HG03565 (cell line): ENCODE results near the gene SPPL3.
A peak's percentile ranks its signal among the peaks of the same experiment; 100 is the strongest.
"Not testable (repeated sequence)": the region's sequence is repeated elsewhere in the genome, so short reads cannot be mapped to it uniquely, and the experiment has no call there.

Experiments
- ATAC-seq: cut with Tn5 transposase; IDR thresholded peaks from one replicate; pipeline ENCODE4 v1.9.1; 2021; ENCODE audit warnings: mild to moderate bottlenecking, moderate library complexity; ENCODE audit not compliant: unreplicated experiment

Gene SPPL3

GRCh38 chr12:120921637-120922036 lies 17.5 kb upstream of the SPPL3 start:
- ATAC-seq: no peak

DNA sequence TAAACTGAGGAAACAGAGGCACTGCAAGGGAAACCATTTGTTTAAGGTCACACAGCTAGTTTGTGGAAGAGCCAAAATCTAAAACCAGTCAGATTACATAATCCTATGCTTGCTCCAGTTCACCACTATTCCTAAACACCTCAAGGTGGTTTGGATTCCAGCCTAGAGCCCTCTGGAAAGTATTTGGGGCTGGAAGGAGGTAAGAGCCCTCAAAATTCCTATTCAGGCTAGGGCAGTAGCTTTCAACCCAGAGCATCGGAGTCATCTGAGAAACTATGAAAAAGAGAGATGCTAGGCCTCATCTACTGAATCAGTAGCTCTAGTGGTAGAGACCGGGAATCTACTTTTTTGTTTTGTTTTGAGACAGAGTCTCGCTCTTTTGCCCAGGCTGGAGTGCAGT lies 16.0 kb upstream of the SPPL3 start:
- no peak for ATAC-seq

GRCh38 chr12:120917748-120918147 lies 13.6 kb upstream of the SPPL3 start:
- no peak for ATAC-seq

DNA sequence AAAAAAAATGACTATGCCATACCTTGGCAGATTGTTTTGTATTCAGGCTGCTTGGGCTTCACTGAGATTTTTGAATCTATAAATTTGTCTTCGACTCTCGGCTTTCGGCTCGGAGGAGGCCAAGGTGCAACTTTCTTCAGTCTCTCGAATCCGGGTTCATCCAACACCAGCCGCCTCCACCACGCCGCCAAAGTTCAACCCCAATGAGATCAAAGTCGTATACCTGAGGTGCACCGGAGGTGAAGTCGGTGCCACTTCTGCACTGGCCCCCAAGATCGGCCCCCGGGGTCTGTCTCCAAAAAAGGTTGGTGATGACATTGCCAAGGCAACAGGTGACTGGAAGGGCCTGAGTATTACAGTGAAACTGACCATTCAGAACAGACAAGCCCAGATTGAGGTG lies 12.4 kb upstream of the SPPL3 start:
- ATAC-seq: no peak

DNA sequence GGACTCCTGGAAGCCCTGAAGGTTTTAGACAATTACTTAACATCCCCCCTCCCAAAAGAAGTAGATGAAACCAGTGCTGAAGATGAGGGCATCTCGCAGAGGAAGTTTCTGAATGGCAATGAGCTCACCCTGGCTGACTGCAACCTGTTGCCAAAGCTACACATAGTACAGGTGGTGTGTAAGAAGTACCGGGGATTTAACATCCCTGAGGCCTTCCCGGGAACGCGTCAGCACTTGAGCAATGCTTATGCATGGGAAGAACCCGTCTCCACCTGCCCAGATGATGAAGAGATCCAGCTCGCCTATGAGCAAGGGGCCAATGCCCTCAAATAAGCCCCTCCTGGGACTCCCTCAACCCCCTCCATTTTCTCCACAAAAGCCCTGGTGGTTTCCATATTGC lies 10.6 kb upstream of the SPPL3 start:
- ATAC-seq: no peak

DNA sequence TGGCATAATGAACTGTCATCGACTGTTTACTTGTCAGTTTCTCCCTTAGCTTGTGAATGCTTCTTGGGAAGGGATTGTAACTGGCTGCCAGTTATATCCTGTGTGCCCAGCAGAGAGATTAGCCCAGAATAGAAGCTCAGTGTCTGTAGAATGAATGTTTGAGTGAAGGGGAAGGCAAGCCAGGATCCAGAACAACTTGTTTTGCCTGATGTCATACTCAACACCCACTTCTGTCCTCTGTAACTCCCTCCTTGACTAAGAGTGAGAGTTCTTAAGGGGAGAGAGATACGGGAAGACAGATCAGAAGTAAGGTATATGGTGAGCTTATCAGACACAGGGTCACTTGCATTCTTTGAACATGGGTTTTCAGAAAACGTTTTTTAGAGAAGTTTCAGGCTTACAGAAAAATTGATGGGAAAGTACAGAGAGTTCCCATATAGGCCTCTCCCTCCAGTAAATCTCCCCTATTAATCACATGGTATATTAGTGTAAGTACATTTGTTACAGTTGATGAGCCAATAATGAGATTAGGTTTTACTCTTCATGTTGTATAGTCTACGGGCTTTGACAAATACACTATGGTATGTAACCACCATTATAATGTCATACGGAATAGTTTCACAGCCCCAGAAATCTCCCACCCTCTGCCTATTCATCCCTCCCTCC lies 5.6 kb upstream of the SPPL3 start:
- no peak for ATAC-seq

- ATAC-seq: no peak
Observed at GRCh38 chr12:120905856-120906384, 1.8 kb upstream of the SPPL3 start.

- ATAC-seq: peak; percentile 23
Observed at GRCh38 chr12:120903412-120904196, 554 bp downstream of the SPPL3 start.

DNA sequence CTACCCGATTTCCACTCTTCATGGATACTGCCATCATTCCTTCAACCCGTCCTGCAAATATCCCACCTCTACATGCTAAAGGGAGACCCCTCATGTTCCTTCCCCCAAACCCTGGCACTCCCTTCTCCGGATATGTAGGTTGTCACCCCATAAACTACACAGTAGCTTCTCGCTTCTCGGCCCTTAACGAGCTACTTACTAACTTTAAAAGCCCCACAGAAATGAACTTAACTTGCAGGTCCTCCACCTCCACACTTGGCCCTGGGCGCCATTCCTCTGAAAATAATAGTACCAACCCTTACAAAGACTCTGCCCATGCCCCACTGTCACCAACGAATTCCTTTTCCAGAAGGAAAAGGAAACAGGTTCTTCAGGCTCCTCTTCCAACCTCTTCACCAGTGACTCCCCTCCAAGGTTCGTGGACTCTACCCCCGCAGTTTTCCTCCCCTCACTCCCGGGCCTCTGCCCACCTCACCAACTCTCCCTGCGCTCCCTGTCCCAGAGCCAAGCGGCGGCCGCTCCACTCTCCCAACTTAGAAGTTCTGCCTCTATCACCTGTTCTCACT lies 1.2 kb downstream of the SPPL3 start:
- ATAC-seq: no peak

DNA sequence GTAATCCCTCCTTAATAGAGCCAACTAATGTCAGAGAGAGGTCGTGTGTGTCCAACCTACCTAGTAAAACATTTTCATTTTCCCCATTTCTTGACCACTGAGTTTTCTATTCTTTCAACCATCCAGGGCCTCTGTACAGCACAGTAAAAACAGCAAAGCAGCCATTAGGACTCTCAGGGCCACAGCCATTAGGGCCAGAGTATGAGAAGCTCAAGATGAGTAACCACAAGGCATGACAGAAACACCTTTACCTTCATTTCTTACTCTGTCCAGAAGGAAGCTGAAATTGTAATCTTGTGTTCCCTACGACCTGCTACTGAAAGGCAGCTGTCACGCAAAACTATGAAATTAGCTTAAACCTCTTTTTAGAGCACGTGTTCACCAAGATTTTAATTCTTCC lies 2.3 kb downstream of the SPPL3 start:
- no peak for ATAC-seq

GRCh38 chr12:120901101-120901500 lies 3.1 kb downstream of the SPPL3 start:
- not testable (repeated sequence) for ATAC-seq

- no peak for ATAC-seq
Observed at GRCh38 chr12:120895532-120895931, 8.6 kb downstream of the SPPL3 start.

DNA sequence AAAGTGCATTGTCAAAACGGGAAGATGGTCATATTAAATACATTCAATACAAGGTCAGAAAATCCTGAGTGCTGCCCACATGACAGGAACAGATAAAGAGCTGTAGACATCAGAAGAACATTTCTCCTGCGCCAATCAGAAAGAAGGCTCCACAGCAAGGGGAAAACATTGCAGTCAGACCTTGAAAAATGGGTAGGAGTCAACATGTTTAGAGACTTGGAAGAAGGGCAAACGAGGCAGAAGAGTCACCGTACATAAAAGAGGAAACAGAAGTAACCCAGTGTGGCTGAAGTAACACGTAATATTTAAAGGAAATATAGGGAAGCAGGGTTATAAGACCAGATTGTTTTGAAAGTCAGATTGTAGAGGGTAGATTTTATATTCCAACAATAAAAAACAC lies 11.9 kb downstream of the SPPL3 start:
- ATAC-seq: no peak

DNA sequence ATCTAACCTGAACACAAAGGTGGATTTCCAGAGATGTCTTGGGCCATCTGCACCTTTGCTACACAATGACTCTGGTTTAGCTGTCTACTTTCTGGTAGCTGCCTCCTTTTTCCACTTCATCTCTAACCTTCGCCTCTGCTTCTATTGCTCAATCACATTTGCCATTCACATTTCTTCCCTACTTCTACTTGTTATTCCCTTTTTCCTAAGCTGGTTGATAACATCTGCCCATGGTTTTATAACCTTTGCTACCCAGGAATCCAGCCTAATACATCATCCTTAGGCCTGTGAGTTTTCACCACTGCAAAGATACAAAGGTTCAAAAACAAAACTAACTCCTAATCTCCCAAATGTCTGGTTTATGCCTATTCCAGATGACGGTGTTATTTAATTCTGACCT lies 13.2 kb downstream of the SPPL3 start:
- ATAC-seq: no peak

- ATAC-seq: no peak
Observed at GRCh38 chr12:120887253-120888043, 16.7 kb downstream of the SPPL3 start.

DNA sequence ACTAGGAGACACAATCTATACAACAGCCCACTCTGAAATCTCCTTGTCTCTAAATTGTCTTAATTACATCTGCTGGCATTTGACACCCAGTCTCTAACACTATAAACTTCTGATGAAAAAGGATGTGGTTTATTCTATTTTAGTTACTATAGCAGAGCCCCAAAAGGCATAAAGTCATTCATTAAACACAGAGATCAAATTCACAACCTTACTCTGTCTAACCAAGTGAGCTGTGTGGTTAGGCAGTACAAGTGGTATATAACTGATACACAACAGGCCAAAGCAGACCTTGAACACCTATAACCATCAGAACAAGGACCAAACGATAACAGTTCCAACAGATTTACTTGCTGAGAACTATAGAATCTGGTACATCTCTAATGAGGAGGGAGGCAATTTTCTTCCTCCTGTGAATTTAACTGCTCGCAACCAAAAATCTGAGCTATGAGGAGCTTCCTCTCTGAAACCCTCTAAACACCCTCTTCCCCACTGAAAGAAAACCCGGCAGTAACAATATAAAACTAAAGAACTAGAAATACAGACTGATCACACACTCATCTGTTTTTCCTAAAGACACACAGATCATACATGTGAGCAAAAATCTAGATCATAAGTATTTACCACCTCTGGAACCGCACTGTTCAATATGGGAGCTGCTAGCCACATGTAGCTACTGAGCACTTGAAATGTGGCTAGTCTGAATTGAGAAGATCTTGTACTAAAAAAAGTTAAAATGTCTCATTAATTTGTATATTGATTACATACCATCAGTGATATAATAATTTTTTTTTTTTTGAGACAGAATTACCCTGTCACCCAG lies 17.7 kb downstream of the SPPL3 start:
- peak; percentile 51 for ATAC-seq

DNA sequence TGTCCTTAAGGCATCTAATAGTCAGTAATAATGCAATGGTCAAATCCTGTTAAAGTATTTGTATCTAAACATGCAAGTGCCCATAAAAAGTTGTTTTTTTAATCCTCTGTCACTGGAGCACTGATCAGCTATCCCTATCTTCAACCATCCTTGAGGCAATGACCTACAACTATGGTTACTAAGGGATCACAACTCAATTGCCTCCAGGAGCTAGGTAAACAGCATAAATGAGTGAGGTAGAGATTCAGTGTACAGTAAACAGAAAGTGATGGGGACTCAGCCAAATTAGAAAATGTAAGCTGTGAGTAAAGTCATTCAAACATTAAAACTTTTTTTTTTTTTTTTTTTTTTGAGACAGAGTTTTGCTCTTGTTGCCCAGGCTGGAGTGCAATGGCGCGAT lies 18.6 kb downstream of the SPPL3 start:
- ATAC-seq: no peak

DNA sequence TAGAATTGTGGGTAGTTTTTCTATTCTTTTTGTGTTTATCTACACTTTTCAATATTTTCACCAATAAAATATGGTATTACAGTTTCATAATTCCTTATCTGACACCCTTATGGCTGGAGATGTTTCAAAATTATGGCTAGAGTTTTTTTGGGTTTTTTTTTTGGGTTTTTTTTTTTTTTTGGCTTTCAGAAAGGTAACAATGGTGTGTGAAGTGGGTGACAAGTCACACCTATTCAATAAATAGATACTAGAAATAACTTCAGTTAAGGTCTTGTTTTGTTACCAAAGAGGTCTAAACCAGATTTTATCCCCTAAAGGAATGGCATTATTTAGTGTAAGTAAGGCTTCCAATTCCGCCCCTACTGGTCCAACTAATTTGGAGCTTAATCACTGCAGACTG lies 19.5 kb downstream of the SPPL3 start:
- ATAC-seq: no peak

DNA sequence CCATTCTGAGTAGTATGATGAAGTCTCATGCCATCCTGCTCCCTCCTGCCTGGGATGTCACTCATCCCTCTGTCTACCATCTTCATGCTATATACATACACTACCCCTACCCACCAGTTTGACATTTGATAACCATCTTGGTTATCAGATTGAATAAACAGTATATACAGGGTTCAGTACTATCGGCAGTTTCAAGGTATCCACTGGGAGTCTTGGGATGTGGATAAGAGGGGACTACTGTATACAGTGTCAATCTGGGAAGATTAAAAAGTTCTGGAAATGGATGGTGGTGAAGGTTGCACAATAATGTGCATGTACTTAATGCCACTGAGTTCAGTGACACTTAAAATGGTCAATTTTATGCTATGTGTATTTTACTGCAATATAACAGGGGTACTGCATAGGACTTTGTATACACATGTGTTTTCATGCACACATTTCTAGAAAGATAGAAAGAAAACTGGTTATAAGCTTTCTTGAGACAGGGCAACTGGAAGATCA lies 22.1 kb downstream of the SPPL3 start:
- ATAC-seq: no peak

GRCh38 chr12:120879718-120880300 lies 24.3 kb downstream of the SPPL3 start:
- no peak for ATAC-seq
